H1 (cell line): ENCODE data around the gene CORO1C. TPM values are rescaled to one million over a fixed set of nuclear protein-coding genes. Genes with fewer than 3 reads are reported as not detected.
A peak's percentile ranks its signal among the peaks of the same experiment; 100 is the strongest.

Experiments used
- CTCF ChIA-PET: fragments of 300-600 bp; sonication (Branson Sonifier 250); formaldehyde crosslinking; loops from one replicate; lab custom pipeline; 2021; ENCODE audit not compliant: partially characterized antibody; lab: Charles Lee
- POLR2A ChIA-PET: fragments of 300-600 bp; sonication (Branson Sonifier 250); formaldehyde crosslinking; loops from one replicate; lab custom pipeline; 2021; ENCODE audit warnings: inconsistent platforms; ENCODE audit not compliant: partially characterized antibody; lab: Charles Lee
- DNase-seq, 2 experiments: peaks; one replicate each; pipeline versions ENCODE4 v3.0.0 to v3.0.0-alpha.2; 2010 to 2022; ENCODE audit warnings: low spot score in 2 of 2, low read depth in 1 of 2, mixed read lengths in 1 of 2
- FAIRE-seq: peaks from 2 replicates; lab custom pipeline; 2011; peaks lifted over from hg19 to GRCh38; lab: Jason Lieb, UNC
- H2AFZ ChIP-seq: 2 replicates; pipeline ENCODE4 v1.8.1; 2012; ENCODE audit warnings: low read length, inconsistent platforms
- H2AK5ac ChIP-seq: 2 replicates; pipeline ENCODE4 v1.6.1; 2013; ENCODE audit warnings: low read depth, low read length
- H2BK120ac ChIP-seq: replicated peaks from 2 replicates; pipeline ENCODE3; 2013; ENCODE audit warnings: low read depth, low read length, inconsistent platforms
- H2BK12ac ChIP-seq: 2 replicates; pipeline ENCODE4 v1.6.1; 2013; ENCODE audit warnings: low read depth, low read length
- H2BK15ac ChIP-seq: 2 replicates; pipeline ENCODE4 v1.6.1; 2013; ENCODE audit warnings: low read length
- H2BK20ac ChIP-seq: 2 replicates; pipeline ENCODE4 v1.6.1; 2013; ENCODE audit warnings: low read length
- H2BK5ac ChIP-seq: 2 replicates; pipeline ENCODE4 v1.6.1; 2013; ENCODE audit warnings: low read depth, low read length
- H3K14ac ChIP-seq: 2 replicates; pipeline ENCODE4 v1.6.1; 2013; ENCODE audit warnings: inconsistent platforms; ENCODE audit not compliant: insufficient read length
- H3K18ac ChIP-seq: 2 replicates; pipeline ENCODE4 v1.6.1; 2013; ENCODE audit warnings: low read length; ENCODE audit errors: extremely low read depth
- H3K23ac ChIP-seq: 2 replicates; pipeline ENCODE4 v1.6.1; 2013; ENCODE audit warnings: inconsistent platforms; ENCODE audit not compliant: insufficient read length
- H3K23me2 ChIP-seq: 2 replicates; pipeline ENCODE4 v1.6.1; 2013; ENCODE audit warnings: low read depth, low read length
- H3K27ac ChIP-seq: 2 replicates; pipeline ENCODE4 v1.6.1; 2011; ENCODE audit warnings: low read depth, low read length, inconsistent platforms
- H3K27me3 ChIP-seq, 4 experiments: replicated peaks in 1 of 4; 1 replicate in 1 of 4; 2 replicates in 3 of 4; pipeline versions ENCODE4 v1.6.1 to v1.8.1; 2011 to 2013; ENCODE audit warnings: low read length in 3 of 4, mild to moderate bottlenecking in 3 of 4, inconsistent platforms in 2 of 4, mixed read lengths in 2 of 4, moderate library complexity in 1 of 4; ENCODE audit not compliant: control insufficient read depth in 3 of 4, insufficient read depth in 3 of 4; ENCODE audit errors: extremely low read depth in 1 of 4
- H3K36me3 ChIP-seq, 4 experiments: 2 replicates each; pipeline versions ENCODE4 v1.6.1 to v1.8.1; 2011 to 2013; ENCODE audit warnings: mild to moderate bottlenecking in 4 of 4, low read length in 3 of 4, moderate library complexity in 2 of 4, control low read depth in 1 of 4, inconsistent platforms in 1 of 4; ENCODE audit not compliant: insufficient read depth in 4 of 4, control insufficient read depth in 2 of 4
- H3K4ac ChIP-seq: replicated peaks from 2 replicates; pipeline ENCODE3; 2013; ENCODE audit warnings: low read length, low read depth, mixed read lengths, inconsistent platforms; ENCODE audit not compliant: insufficient read length
- H3K4me1 ChIP-seq, 4 experiments: replicated peaks in 1 of 4; 1 replicate in 1 of 4; 2 replicates in 3 of 4; pipeline versions ENCODE4 v1.6.1 to v1.8.1; 2011 to 2013; ENCODE audit warnings: low read length in 3 of 4, inconsistent platforms in 2 of 4, mixed read lengths in 1 of 4; ENCODE audit not compliant: insufficient read depth in 4 of 4, control insufficient read depth in 3 of 4
- H3K4me2 ChIP-seq, 2 experiments: 2 replicates each; pipeline versions ENCODE4 v1.6.1 to v1.8.1; 2011 to 2013; ENCODE audit warnings: low read depth in 2 of 2, low read length in 2 of 2, control low read depth in 1 of 2, inconsistent platforms in 1 of 2, mild to moderate bottlenecking in 1 of 2; ENCODE audit not compliant: insufficient read depth in 1 of 2
- H3K4me3 ChIP-seq, 4 experiments: fragments of 200-600, 300-600 bp in 1 of 4; sonication (generic), shearing (Covaris generic), sonication (Bioruptor Twin) in 1 of 4; 2 replicates each; pipeline versions ENCODE4 v1.5.1 to v1.8.1; 2011 to 2016; ENCODE audit warnings: low read length in 4 of 4, low read depth in 3 of 4, control low read depth in 2 of 4, inconsistent platforms in 2 of 4, mild to moderate bottlenecking in 2 of 4, mixed read lengths in 1 of 4, moderate library complexity in 1 of 4; ENCODE audit not compliant: insufficient read depth in 2 of 4; ENCODE audit errors: extremely low read depth in 1 of 4
- H3K56ac ChIP-seq: replicated peaks from 2 replicates; pipeline ENCODE3; 2013; ENCODE audit warnings: low read depth, mild to moderate bottlenecking, mixed read lengths, low read length, inconsistent platforms; ENCODE audit not compliant: insufficient read length
- H3K79me1 ChIP-seq: 2 replicates; pipeline ENCODE4 v1.6.1; 2013; ENCODE audit warnings: low read depth, low read length, control low read depth
- H3K79me2 ChIP-seq, 2 experiments: 2 replicates each; pipeline versions ENCODE4 v1.6.1 to v1.8.1; 2012 to 2013; ENCODE audit warnings: low read length in 2 of 2, mild to moderate bottlenecking in 2 of 2, inconsistent platforms in 1 of 2; ENCODE audit not compliant: insufficient read depth in 2 of 2, control insufficient read depth in 1 of 2
- H3K9ac ChIP-seq, 4 experiments: replicated peaks in 1 of 4; 1 replicate in 1 of 4; 2 replicates in 3 of 4; pipeline versions ENCODE4 v1.6.1 to v1.8.1; 2011 to 2013; ENCODE audit warnings: low read depth in 3 of 4, low read length in 3 of 4, control low read depth in 2 of 4, mild to moderate bottlenecking in 2 of 4, moderate library complexity in 2 of 4, inconsistent platforms in 1 of 4; ENCODE audit errors: extremely low read depth in 1 of 4
- H3K9me3 ChIP-seq, 2 experiments: 2 replicates each; pipeline versions ENCODE4 v1.6.1 to v1.8.1; 2012 to 2013; ENCODE audit warnings: mild to moderate bottlenecking in 2 of 2, moderate library complexity in 2 of 2, control low read depth in 1 of 2, inconsistent platforms in 1 of 2, low read depth in 1 of 2, low read length in 1 of 2, mixed read lengths in 1 of 2; ENCODE audit not compliant: insufficient read depth in 2 of 2
- H4K20me1 ChIP-seq, 2 experiments: replicated peaks in 1 of 2; 2 replicates each; pipeline versions ENCODE3 to v1.8.1; 2011 to 2013; ENCODE audit warnings: inconsistent platforms in 2 of 2, low read length in 2 of 2, mild to moderate bottlenecking in 1 of 2; ENCODE audit not compliant: insufficient read depth in 2 of 2, control insufficient read depth in 1 of 2
- H4K5ac ChIP-seq: 2 replicates; pipeline ENCODE4 v1.6.1; 2013; ENCODE audit warnings: low read length, low read depth, mixed read lengths, inconsistent platforms; ENCODE audit not compliant: insufficient read length
- H4K8ac ChIP-seq: 2 replicates; pipeline ENCODE4 v1.8.0; 2013; ENCODE audit warnings: mild to moderate bottlenecking, moderate library complexity, low read length, inconsistent platforms; ENCODE audit not compliant: insufficient read depth; ENCODE audit errors: extremely low read depth
- H4K91ac ChIP-seq: replicated peaks from 2 replicates; pipeline ENCODE3; 2013; ENCODE audit warnings: low read length, mixed read lengths, inconsistent platforms; ENCODE audit not compliant: insufficient read length
- ATF3 ChIP-seq: IDR thresholded peaks from 2 replicates; pipeline ENCODE4 v1.6.1; 2011; ENCODE audit warnings: low read depth, mild to moderate bottlenecking, low read length; ENCODE audit not compliant: insufficient read depth
- CTCF ChIP-seq, 3 experiments: IDR thresholded peaks; 1 replicate in 2 of 3; 2 replicates in 1 of 3; pipeline versions ENCODE4 v1.5.1 to v1.6.1; 2011; ENCODE audit warnings: low read length in 3 of 3, mild to moderate bottlenecking in 3 of 3, inconsistent platforms in 2 of 3, low read depth in 1 of 3, moderate library complexity in 1 of 3; ENCODE audit not compliant: insufficient read depth in 1 of 3; ENCODE audit errors: control extremely low read depth in 1 of 3
- GABPA ChIP-seq: IDR thresholded peaks from 2 replicates; pipeline ENCODE4 v1.6.1; 2011; ENCODE audit warnings: mild to moderate bottlenecking, low read length, moderate library complexity, borderline replicate concordance; ENCODE audit not compliant: insufficient read depth
- KDM1A ChIP-seq: fragments of 200-600, 300-600 bp; sonication (generic); IDR thresholded peaks from 2 replicates; pipeline ENCODE4 v1.7.1; 2016; ENCODE audit warnings: mild to moderate bottlenecking, low read length, borderline replicate concordance
- POLR2AphosphoS5 ChIP-seq: IDR thresholded peaks from 2 replicates; pipeline ENCODE4 v1.6.1; 2011; ENCODE audit warnings: low read depth, low read length
- RFX5 ChIP-seq: IDR thresholded peaks from 2 replicates; pipeline ENCODE4 v1.6.1; 2011; ENCODE audit warnings: low read depth, low read length, improper control_type of control experiment, borderline replicate concordance
- RNF2 ChIP-seq: fragments of 200-900, 300-1000 bp; sonication (generic); IDR thresholded peaks from 2 replicates; pipeline ENCODE4 v1.7.1; 2016; ENCODE audit warnings: borderline replicate concordance, low read depth, mild to moderate bottlenecking, antibody characterized with exemption, low read length; ENCODE audit not compliant: poor library complexity, severe bottlenecking; ENCODE audit errors: missing control alignments
- SP4 ChIP-seq: IDR thresholded peaks from 2 replicates; pipeline ENCODE4 v1.6.1; 2012; ENCODE audit warnings: low read length, inconsistent platforms
- TAF7 ChIP-seq: optimal IDR thresholded peaks from 2 replicates; pipeline ENCODE3; 2011; ENCODE audit warnings: low read depth, mild to moderate bottlenecking, inconsistent platforms, low read length, moderate library complexity, borderline replicate concordance
- ZNF274 ChIP-seq: IDR thresholded peaks from 2 replicates; pipeline ENCODE4 v1.7.0; 2012; ENCODE audit warnings: low read length, borderline replicate concordance; ENCODE audit errors: extremely low read depth
- WGBS, 2 experiments: shearing (Covaris generic) in 1 of 2; methylation state at CpG; one replicate each; pipeline versions ENCODE4 v1.1.6 to v1.1.7; 2013 to 2015; ENCODE audit warnings: low lambda C conversion rate in 2 of 2, mixed read lengths in 2 of 2, inconsistent platforms in 1 of 2, low coverage in 1 of 2, missing lambda C conversion rate in 1 of 2; ENCODE audit not compliant: insufficient replicate concordance in 2 of 2, insufficient coverage in 1 of 2, insufficient read length in 1 of 2; ENCODE audit errors: extremely low coverage in 1 of 2, missing lambda C conversion rate in 1 of 2; 5-methylcytosine and 5-hydroxymethylcytosine counted together
- polyA plus RNA-seq, 7 experiments: library from polyadenylated mRNA; depleted of rRNA in 3 of 7; stranded (reverse) in 5 of 7; unstranded in 2 of 7; fragments of >200 nt in 5 of 7; fragments of 200-250 nt in 2 of 7; gene quantifications; 1 replicate in 5 of 7; 2 replicates in 1 of 7; 4 replicates in 1 of 7; pipeline versions ENCODE4 v1.2.1 to v1.2.3, GENCODE V29; 2011 to 2013; ENCODE audit warnings: missing spikeins in 2 of 7, mixed read lengths in 2 of 7
- total RNA-seq: library from RNA; stranded (reverse); fragmentation: NEBNext Ultra II Directional; extraction: Animal tissue kit (Norgen Biotek cat#: 25700); gene quantifications from 2 replicates; pipeline ENCODE4 v1.2.1, GENCODE V29; 2021

CORO1C gene
- total and polyA plus RNA-seq, 2 of the 8 experiments (the other 6 are each of a cell fraction or from before 2014, with no cell fraction given): 72.7 to 120 TPM

GRCh38 chr12:108671110-108671509 lies 60.2 kb downstream of the CORO1C start:
- Histone ChIP-seq H4K91ac (no peak overlapping the region), H4K8ac (no peak overlapping the region), H4K5ac (no peak overlapping the region), H3K4me2 (no peak overlapping the region), H2BK12ac (no peak overlapping the region), H3K23ac (no peak overlapping the region), H2BK120ac (no peak overlapping the region), H2BK20ac (no peak overlapping the region), H3K4ac (no peak overlapping the region), H2AK5ac (no peak overlapping the region), H3K9me3 (no peaks in the 10 kb centered on the region), H2BK15ac (no peak overlapping the region), H4K20me1 (peaks cover 1 to 3% of the 10 kb centered on the region in 2 experiments), H3K79me1 (peaks cover 4% of the 10 kb centered on the region; the same call in 1 of the 2 replicates), H2BK5ac (peak overlapping the region; percentile 38; the same call in 1 of the 2 replicates), H3K23me2 (no peaks in the 10 kb centered on the region), H3K4me1 (peaks cover 0 to 3% (median 1%) of the 10 kb centered on the region in 4 experiments; a peak in 3 of 7 replicates), H3K27ac (no peak overlapping the region), H3K14ac (no peak overlapping the region), H3K56ac (no peak overlapping the region), H3K79me2 (0 out of 4 replicates have a peak, but pooled peaks cover 0 to 3% of the 10 kb centered on the region in 2 experiments), H3K9ac (no peak overlapping the region), H3K36me3 (no peaks in the 10 kb centered on the region; a peak in 1 of 8 replicates), H3K18ac (no peak overlapping the region), H3K4me3 (no peak overlapping the region), H2AFZ (no peak overlapping the region), H3K27me3 (no peaks in the 10 kb centered on the region)
- ChIA-PET CTCF (interaction anchor here (0.6 to 10.4 kb wide), 6 partner anchors 11 to 993 kb away, joined by 3 to 188 read pairs (median 3); no protein-coding TSS in a partner anchor), POLR2A (interaction anchor here (0.6 to 1.8 kb wide), 2 partner anchors 20 to 65 kb away, joined by 3 to 5 read pairs; no protein-coding TSS in a partner anchor)
- FAIRE-seq (no peak), DNase-seq (no peak)
- WGBS, 2 experiments: 97% methylated on average over 3 of the region's 3 CpGs; no CpG with 5 or more reads in 1 of the 2 experiments
- TF ChIP-seq POLR2AphosphoS5: no peak
- no peak for TF ChIP-seq CTCF (IDR thresholded peaks at IDR 0.05; ENCODE audit: control extremely low read depth in 1 of 3, insufficient read depth in 1 of 3, low read depth in 1 of 3, low read length in 3 of 3)
- no peak for TF ChIP-seq TAF7
- TF ChIP-seq ZNF274: no peak
- TF ChIP-seq RNF2: no peak
- TF ChIP-seq RFX5: no peak
- TF ChIP-seq KDM1A: no peak
- TF ChIP-seq GABPA: no peak
- no peak for TF ChIP-seq ATF3
- no peak for TF ChIP-seq SP4
